Muscle of leg (tissue), 11 donors: ENCODE measurements around the gene GAB1. TPM values are rescaled to one million over a fixed set of nuclear protein-coding genes. Genes with fewer than 3 reads are reported as not detected.

Experiments used
- DNase-seq: peaks from one replicate; pipeline ENCODE4 v3.0.0; 2013
- H3K27ac ChIP-seq: one replicate; pipeline ENCODE4 v1.5.1; 2013; ENCODE audit warnings: mild to moderate bottlenecking, low read length, control low read depth
- H3K27me3 ChIP-seq: one replicate; pipeline ENCODE4 v1.6.1; 2013; ENCODE audit warnings: low read length; ENCODE audit not compliant: control insufficient read depth, insufficient read depth
- H3K36me3 ChIP-seq: one replicate; pipeline ENCODE4 v1.6.1; 2013; ENCODE audit warnings: low read length; ENCODE audit not compliant: control insufficient read depth, insufficient read depth
- H3K4me1 ChIP-seq: one replicate; pipeline ENCODE4 v1.6.1; 2013; ENCODE audit warnings: low read length; ENCODE audit not compliant: control insufficient read depth, insufficient read depth
- H3K4me3 ChIP-seq: one replicate; pipeline ENCODE4 v1.5.1; 2013; ENCODE audit warnings: low read length, control low read depth
- H3K9me3 ChIP-seq: replicated peaks from 2 replicates; pipeline ENCODE4 v1.6.1; 2013; ENCODE audit warnings: low read depth, low read length; ENCODE audit not compliant: control insufficient read depth
- WGBS: methylation state at CpG from one replicate; pipeline ENCODE4 v1.1.5; 2013; ENCODE audit warnings: missing lambda C conversion rate; ENCODE audit not compliant: insufficient coverage; 5-methylcytosine and 5-hydroxymethylcytosine counted together
- polyA plus RNA-seq, 8 donors: library from polyadenylated mRNA; unstranded; fragments of 120-200 nt; gene quantifications; one replicate each; pipeline versions ENCODE4 v1.2.1 to v1.2.3, GENCODE V29; 2013; ENCODE audit warnings: inconsistent platforms in 1 of 8, low replicate concordance in 1 of 8; ENCODE audit not compliant: insufficient read length in 8 of 8, insufficient read depth in 1 of 8
- total RNA-seq: library from RNA; stranded (reverse); fragments of 120-200 nt; gene quantifications from one replicate; pipeline ENCODE4 v1.2.4, GENCODE V29; 2013

Gene GAB1
- total and polyA plus RNA-seq, 9 donors = 21.5 to 43.1 (median 29.0) TPM

DNA sequence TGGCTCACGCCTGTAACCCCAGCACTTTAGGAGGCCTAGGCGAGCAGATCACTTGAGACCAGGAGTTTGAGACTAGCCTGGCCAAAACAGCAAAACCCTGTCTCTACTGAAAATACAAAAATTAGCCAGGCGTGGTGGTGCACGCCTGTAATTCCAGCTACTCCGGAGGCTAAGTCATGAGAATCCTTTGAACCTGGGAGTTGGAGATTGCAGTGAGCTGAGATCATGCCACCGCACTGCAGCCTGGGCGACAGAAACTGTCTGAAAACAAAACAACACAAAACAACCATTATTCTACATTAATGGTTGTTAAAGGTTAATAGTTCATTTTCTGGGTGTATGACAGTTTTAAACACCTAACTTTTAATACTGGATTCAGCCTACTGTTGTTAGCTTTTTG lies 175.2 kb downstream of the GAB1 start:
- no peak for DNase-seq
- Histone ChIP-seq H3K36me3 (no peaks in the 10 kb centered on the region), H3K27ac (no peak overlapping the region), H3K4me1 (peaks cover 2% of the 10 kb centered on the region), H3K9me3 (no peaks in the 10 kb centered on the region), H3K27me3 (no peaks in the 10 kb centered on the region), H3K4me3 (no peak overlapping the region)
- WGBS = 88% methylated on average over 2 of the region's 7 CpGs

DNA sequence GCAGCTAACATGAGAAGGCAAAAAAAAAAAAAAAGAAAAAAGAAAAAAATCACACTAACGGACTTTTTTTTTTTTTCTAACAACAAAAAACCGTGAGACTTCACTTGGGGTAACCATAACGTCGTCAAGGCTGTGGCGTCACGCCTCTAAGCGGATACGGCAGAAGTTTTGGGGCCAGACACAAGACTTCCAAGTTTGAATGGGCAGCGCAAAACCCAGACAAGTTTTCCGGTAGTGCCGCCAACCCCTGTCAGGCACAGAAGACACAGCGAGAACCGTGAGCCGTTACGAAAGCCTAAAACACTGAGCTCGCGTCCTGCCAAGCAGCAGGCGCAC lies 176.3 kb downstream of the GAB1 start:
- no peak for DNase-seq
- 0% methylated on average over 14 of the region's 18 CpGs for WGBS

DNA sequence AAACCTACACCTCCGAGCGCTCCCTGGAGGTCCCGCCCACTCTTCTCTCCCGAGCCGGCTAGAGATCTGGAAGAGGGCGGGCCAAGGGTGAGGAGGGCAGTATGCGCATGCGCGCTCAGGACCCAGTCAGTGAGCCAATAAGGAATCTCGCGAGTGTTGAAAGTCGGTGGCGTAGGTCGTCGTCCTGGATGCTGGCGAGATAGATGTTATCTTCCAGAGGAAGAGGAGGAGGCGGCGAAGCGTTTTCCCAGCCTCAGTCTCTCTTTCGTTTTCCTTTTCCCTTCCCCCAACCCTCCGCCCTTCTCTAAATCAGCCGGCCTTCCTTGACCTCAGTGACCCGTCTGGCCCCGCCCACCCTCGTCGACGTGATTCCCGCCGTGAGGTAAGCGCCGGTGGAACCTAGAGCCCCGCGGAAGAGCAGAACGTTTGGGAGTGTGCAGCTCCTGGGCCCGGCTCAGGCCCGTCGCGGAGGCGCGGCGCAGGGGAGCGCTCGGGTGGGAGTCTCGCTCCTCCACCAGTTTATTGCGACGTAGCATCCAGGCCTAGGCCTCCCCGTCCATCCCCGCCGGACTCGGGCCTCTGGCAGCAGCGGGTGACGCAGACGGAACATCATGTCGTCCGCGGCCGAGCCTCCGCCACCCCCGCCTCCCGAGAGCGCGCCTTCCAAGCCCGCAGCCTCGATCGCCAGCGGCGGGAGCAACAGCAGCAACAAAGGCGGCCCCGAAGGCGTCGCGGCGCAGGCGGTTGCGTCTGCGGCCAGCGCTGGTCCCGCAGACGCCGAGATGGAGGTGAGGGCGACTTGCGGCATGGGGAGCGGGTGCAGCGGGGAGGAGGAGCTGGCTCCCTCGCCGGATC lies 176.9 kb downstream of the GAB1 start, which contains the start of gene SMARCA5:
TSS of gene SMARCA5 (plus strand) at position 389 of the 855 bp plus-strand sequence. CDS start at position 612, 223 bp downstream.
- Histone ChIP-seq H3K27ac (peak within 1 kb of the TSS; percentile 100), H3K4me3 (peak within 1 kb of the TSS; percentile 82), H3K9me3 (no peaks in the 10 kb centered on the region), H3K4me1 (peaks cover 2% of the 10 kb centered on the region), H3K36me3 (peaks cover 4% of the 10 kb centered on the region), H3K27me3 (no peaks in the 10 kb centered on the region)
- DNase-seq = peak; percentile 99
- 0% methylated on average over 66 of the region's 86 CpGs for WGBS

More for the DNA sequence above, 176.3 kb downstream of the GAB1 start:
- no peaks in the 10 kb centered on the region for H3K9me3 ChIP-seq
- H3K27me3 ChIP-seq = no peaks in the 10 kb centered on the region
- peaks cover 2% of the 10 kb centered on the region for H3K4me1 ChIP-seq
- peaks cover 4% of the 10 kb centered on the region for H3K36me3 ChIP-seq
- peak overlapping the region; percentile 100 for H3K27ac ChIP-seq
- peak overlapping the region; percentile 82 for H3K4me3 ChIP-seq

DNA sequence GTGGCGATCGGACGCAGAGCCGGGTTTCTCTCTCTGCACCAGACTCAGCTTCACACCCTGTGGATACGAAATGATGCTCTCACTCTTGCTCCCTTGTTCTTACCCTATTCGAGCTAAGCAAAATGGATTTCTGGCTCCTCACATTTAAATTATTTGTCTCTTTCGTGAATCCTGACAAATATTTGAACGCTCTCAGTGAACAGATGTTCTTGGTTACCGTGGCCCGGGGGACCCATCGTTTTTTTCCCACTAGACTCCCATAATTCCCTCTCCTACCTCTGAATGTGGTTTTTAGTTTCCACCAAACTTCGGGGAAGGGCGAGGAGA lies 177.5 kb downstream of the GAB1 start:
- 2% methylated on average over 8 of the region's 13 CpGs for WGBS
- Histone ChIP-seq H3K4me3 (peak overlapping the region; percentile 82), H3K36me3 (peaks cover 4% of the 10 kb centered on the region), H3K9me3 (no peaks in the 10 kb centered on the region), H3K4me1 (peaks cover 2% of the 10 kb centered on the region), H3K27ac (peak overlapping the region; percentile 100), H3K27me3 (no peaks in the 10 kb centered on the region)
- DNase-seq = no peak

DNA sequence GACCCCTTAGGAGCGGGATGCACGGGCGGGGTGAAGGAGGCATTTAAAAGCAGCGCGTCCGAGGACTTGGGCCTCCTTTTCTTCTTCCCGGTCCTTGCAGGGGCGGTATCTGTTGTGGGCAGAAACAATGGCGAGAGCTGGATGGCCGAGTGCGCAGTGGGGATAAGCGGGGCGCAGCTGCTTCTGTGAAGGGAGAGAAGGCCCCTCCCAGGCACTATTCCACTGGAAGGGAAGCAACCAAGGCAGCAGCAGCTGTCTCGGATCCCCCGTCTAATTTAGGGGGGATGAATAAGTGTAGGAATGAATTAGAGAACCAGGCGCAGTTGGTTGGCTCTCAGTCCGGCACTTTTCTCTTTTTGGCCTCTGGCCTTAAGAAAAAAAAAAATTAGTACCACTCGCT lies 177.8 kb downstream of the GAB1 start:
- Histone ChIP-seq H3K36me3 (peaks cover 4% of the 10 kb centered on the region), H3K27ac (peak overlapping the region; percentile 100), H3K9me3 (no peaks in the 10 kb centered on the region), H3K4me3 (peak overlapping the region; percentile 82), H3K27me3 (no peaks in the 10 kb centered on the region), H3K4me1 (peaks cover 2% of the 10 kb centered on the region)
- 0% methylated on average over 5 of the region's 18 CpGs for WGBS
- DNase-seq = peak; percentile 89

DNA sequence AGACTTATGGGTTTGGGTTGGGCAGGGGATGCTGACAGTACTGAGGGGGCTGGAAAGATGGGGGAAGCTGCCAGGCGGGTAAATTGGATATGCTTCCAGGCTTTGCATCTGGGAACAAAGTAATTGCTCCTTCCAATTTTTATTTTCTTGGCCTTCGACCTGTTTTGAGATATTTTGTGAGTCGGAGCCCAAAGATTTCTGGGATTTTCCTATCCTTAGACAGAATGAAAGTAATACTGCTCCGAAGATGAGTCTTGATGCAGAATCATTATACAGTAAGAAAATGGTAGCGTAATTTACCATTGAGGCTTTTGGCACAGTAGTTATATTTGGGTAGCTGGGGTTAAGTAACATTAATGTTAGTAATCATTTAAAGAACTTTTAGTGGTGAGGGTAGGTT lies 178.2 kb downstream of the GAB1 start:
- peak; percentile 66 for DNase-seq
- Histone ChIP-seq H3K27ac (peak overlapping the region; percentile 100), H3K4me3 (peak overlapping the region; percentile 82), H3K9me3 (no peaks in the 10 kb centered on the region), H3K36me3 (peaks cover 4% of the 10 kb centered on the region), H3K27me3 (no peaks in the 10 kb centered on the region), H3K4me1 (peaks cover 2% of the 10 kb centered on the region)
- no CpG with 5 or more reads among the region's 5 CpGs for WGBS

DNA sequence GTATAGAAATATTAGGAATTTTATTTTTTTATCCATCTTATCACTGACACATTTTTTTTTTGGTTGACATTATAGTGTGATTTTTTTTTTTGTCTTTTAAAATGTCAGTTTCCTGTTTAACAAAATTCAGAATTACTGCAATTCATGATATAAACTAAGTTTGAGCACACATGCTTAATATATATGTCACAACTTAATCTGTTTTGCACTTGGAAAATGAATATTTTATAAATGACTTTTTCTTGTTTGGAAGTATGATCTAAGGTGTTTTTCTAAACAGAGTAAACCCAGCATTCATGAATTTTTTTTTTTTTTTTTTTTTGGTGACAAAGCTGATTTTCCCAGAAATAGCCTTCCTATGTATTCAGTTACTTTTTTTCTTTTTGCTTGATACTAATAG lies 179.2 kb downstream of the GAB1 start:
- Histone ChIP-seq H3K4me3 (no peak overlapping the region), H3K27ac (no peak overlapping the region), H3K4me1 (peaks cover 2% of the 10 kb centered on the region), H3K36me3 (peaks cover 4% of the 10 kb centered on the region), H3K27me3 (no peaks in the 10 kb centered on the region), H3K9me3 (no peaks in the 10 kb centered on the region)
- DNase-seq = no peak

DNA sequence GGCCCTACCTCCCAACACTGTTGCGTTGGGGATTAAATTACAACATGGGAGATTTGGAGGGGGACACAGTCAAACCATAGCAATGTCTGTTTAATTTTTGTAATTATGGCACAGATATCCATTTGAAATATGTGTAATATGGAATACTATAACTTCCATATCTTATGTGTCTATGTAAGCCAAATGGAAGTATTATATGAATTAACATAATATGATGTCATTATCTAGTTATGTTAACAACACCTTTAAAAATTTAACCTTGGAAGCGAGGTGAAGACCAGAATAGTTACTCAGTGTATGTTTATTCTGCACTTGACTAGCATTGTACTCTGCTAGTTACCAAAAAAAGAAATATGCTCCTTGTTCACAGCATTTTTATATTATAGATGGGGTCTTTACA lies 181.1 kb downstream of the GAB1 start:
- H3K27ac ChIP-seq = no peak overlapping the region
- no peak overlapping the region for H3K4me3 ChIP-seq
- no peak for DNase-seq
- peaks cover 2% of the 10 kb centered on the region for H3K4me1 ChIP-seq
- no peaks in the 10 kb centered on the region for H3K27me3 ChIP-seq
- WGBS = no CpG with 5 or more reads among the region's 2 CpGs
- peaks cover 10% of the 10 kb centered on the region for H3K36me3 ChIP-seq
- no peaks in the 10 kb centered on the region for H3K9me3 ChIP-seq

Other genes with a start within 250 kb of the GAB1 start
- 14.5 TPM for gene USP38, start 152.0 kb upstream of the GAB1 start, total RNA-seq
- gene USP38, start 152.0 kb upstream of the GAB1 start, polyA plus RNA-seq = 10 to 100 TPM; 13.2 to 18.8 (median 16.3) TPM
- gene SMARCA5, start 176.8 kb downstream of the GAB1 start, total RNA-seq = 35.3 TPM
- gene SMARCA5, start 176.8 kb downstream of the GAB1 start, polyA plus RNA-seq = 10 to 100 TPM; 51.0 to 76.6 (median 60.7) TPM